ENCODE measurements around the gene GRN. TPM values are rescaled to one million over a fixed set of nuclear protein-coding genes. Genes with fewer than 3 reads are reported as not detected.

The GRN gene
- total and polyA plus RNA-seq, 11 donors: 44.6 to 451 (median 185) TPM

DNA sequence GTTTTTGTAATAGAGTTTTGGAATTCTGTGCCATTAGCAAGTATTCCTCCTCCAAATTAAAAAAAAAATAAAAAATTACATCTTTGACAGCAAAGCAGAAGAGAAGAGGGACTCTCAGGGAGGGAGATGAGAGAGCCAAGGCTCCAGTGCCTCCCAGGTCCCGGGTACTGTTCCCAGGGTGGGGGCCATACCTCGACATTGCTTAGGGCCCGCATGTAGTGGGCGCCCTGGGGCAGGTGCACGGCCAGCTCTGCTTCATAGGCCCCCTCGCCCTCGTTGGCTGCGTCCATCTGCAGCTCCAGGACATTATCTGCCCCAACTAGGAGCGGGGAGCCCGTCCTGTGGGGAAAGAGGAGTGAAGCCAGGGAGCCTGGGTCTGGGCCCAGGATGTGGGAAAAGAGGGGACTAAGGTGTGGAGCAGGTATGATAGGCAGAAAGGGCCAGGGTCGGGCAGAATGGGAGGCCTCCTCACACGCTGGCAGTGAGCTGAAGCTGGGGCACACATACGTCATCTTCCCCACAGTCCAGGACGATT is 33.1 kb downstream of the GRN start:
- 78 to 88% (median 86%) methylated on average over 14 of the region's 14 CpGs for WGBS, 4 donors
- no peaks in the 10 kb centered on the region for H3K27me3 ChIP-seq
- H3K4me3 ChIP-seq: no peak overlapping the region
- ATAC-seq (no peak), DNase-seq (no peak)
- H3K9me3 ChIP-seq: no peaks in the 10 kb centered on the region
- TF ChIP-seq CTCF (IDR thresholded peaks at IDR 0.05): no peak
- no peak for TF ChIP-seq POLR2A (IDR thresholded peaks at IDR 0.05)
- no peak overlapping the region for H3K27ac ChIP-seq
- peaks cover 0 to 17% (median 3%) of the 10 kb centered on the region in 12 donors for H3K4me1 ChIP-seq
- intact Hi-C loops (cut with DNase I): no loop called here
- H3K36me3 ChIP-seq: no peaks in the 10 kb centered on the region

DNA sequence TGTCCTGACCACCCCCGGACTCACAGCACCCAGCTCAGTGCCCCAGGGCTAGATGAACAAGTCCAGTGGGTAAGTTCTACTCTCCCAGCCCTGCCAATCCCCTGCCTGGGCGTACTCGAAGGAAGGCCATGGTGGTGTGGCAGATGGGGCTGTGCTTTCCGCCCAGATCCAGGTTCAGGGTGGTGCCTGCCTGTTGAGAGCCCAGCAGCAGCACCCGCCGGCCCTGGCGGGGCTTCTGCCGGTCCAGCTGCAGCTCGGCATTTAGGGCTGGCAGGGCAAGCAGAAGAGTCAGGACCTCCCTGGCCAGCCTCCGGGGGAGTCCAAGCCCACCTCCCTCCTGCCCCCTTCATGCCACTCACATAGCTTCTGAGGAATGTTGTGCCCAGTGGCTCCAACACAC is 34.8 kb downstream of the GRN start:
- no peak overlapping the region for H3K4me3 ChIP-seq
- no peaks in the 10 kb centered on the region for H3K9me3 ChIP-seq
- ATAC-seq (no peak), DNase-seq (no peak)
- 90 to 93% (median 92%) methylated on average over 9 to 10 of the region's 10 CpGs for WGBS, 4 donors
- no peak overlapping the region for H3K27ac ChIP-seq
- intact Hi-C loops (cut with DNase I): loop anchor here in 1 of 10 donors (10.0 kb wide), 1 partner anchor 65 kb away; no protein-coding TSS in a partner anchor
- peaks cover 0 to 12% (median 0%) of the 10 kb centered on the region in 9 donors for H3K27me3 ChIP-seq
- H3K36me3 ChIP-seq: no peaks in the 10 kb centered on the region
- TF ChIP-seq CTCF (IDR thresholded peaks at IDR 0.05): no peak
- no peak for TF ChIP-seq POLR2A (IDR thresholded peaks at IDR 0.05)
- H3K4me1 ChIP-seq: peaks cover 0 to 21% (median 7%) of the 10 kb centered on the region in 12 donors

- 74 to 80% (median 76%) methylated on average over 9 of the region's 9 CpGs for WGBS, 4 donors
- ATAC-seq: no peak
Measured at GRCh38 chr17:44380767-44381166, 35.7 kb downstream of the GRN start.

More at GRCh38 chr17:44380767-44381166, 35.7 kb downstream of the GRN start:
- Histone ChIP-seq H3K4me1 (peaks cover 0 to 22% (median 13%) of the 10 kb centered on the region in 12 donors), H3K27ac (no peak overlapping the region), H3K27me3 (peaks cover 0 to 17% (median 4%) of the 10 kb centered on the region in 9 donors), H3K9me3 (no peaks in the 10 kb centered on the region), H3K4me3 (no peak overlapping the region), H3K36me3 (no peaks in the 10 kb centered on the region)
- intact Hi-C loops (cut with DNase I): loop anchor here in 1 of 10 donors (10.0 kb wide), 1 partner anchor 64 kb away; no protein-coding TSS in a partner anchor
- DNase-seq: no peak
- TF ChIP-seq POLR2A (IDR thresholded peaks at IDR 0.05) (no peak), CTCF (IDR thresholded peaks at IDR 0.05) (no peak)
